ENCODE results near the gene RXRA.

Gene RXRA

GRCh38 chr9:134344068-134344799 lies 18.0 kb downstream of the RXRA start:
- peaks cover 0 to 1% of the 10 kb centered on the region in 2 donors for H3K36me3 ChIP-seq (ENCODE audit: control insufficient read depth in 1 of 2, insufficient read depth in 2 of 2, low read length in 2 of 2)
- H3K4me1 ChIP-seq (ENCODE audit: control insufficient read depth in 1 of 2, insufficient read depth in 2 of 2, low read length in 2 of 2), result peaks cover 73 to 81% of the 10 kb centered on the region in 2 donors
- H3K9ac ChIP-seq (ENCODE audit: low read depth in 1 of 2, low read length in 2 of 2), result no peak overlapping the region
- no peaks in the 10 kb centered on the region for H3K27me3 ChIP-seq (ENCODE audit: control insufficient read depth in 1 of 2, insufficient read depth in 2 of 2, low read length in 2 of 2)
- no peaks in the 10 kb centered on the region for H3K9me3 ChIP-seq (ENCODE audit: control insufficient read depth in 1 of 2, low read length in 2 of 2)
- no peak overlapping the region for H3K4me3 ChIP-seq (ENCODE audit: low read depth in 1 of 2, low read length in 2 of 2)
- H3K27ac ChIP-seq (ENCODE audit: low read depth, low read length), result no peak overlapping the region

GRCh38 chr9:134344800-134345310 lies 18.6 kb downstream of the RXRA start:
- H3K9ac ChIP-seq (ENCODE audit: low read depth in 1 of 2, low read length in 2 of 2), result no peak overlapping the region
- no peaks in the 10 kb centered on the region for H3K9me3 ChIP-seq (ENCODE audit: control insufficient read depth in 1 of 2, low read length in 2 of 2)
- H3K27me3 ChIP-seq (ENCODE audit: control insufficient read depth in 1 of 2, insufficient read depth in 2 of 2, low read length in 2 of 2), result no peaks in the 10 kb centered on the region
- H3K4me3 ChIP-seq (ENCODE audit: low read depth in 1 of 2, low read length in 2 of 2), result no peak overlapping the region
- no peaks in the 10 kb centered on the region for H3K36me3 ChIP-seq (ENCODE audit: control insufficient read depth in 1 of 2, insufficient read depth in 2 of 2, low read length in 2 of 2)
- H3K27ac ChIP-seq (ENCODE audit: low read depth, low read length), result no peak overlapping the region
- peaks cover 69 to 77% of the 10 kb centered on the region in 2 donors for H3K4me1 ChIP-seq (ENCODE audit: control insufficient read depth in 1 of 2, insufficient read depth in 2 of 2, low read length in 2 of 2)

- Histone ChIP-seq H3K27me3 (ENCODE audit: control insufficient read depth in 1 of 2, insufficient read depth in 2 of 2, low read length in 2 of 2) (no peaks in the 10 kb centered on the region), H3K4me3 (ENCODE audit: low read depth in 1 of 2, low read length in 2 of 2) (no peak overlapping the region), H3K36me3 (ENCODE audit: control insufficient read depth in 1 of 2, insufficient read depth in 2 of 2, low read length in 2 of 2) (no peaks in the 10 kb centered on the region)
Measured at GRCh38 chr9:134345737-134346136, 19.5 kb downstream of the RXRA start.

GRCh38 chr9:134346151-134346550 lies 19.9 kb downstream of the RXRA start:
- no peaks in the 10 kb centered on the region for H3K36me3 ChIP-seq (ENCODE audit: control insufficient read depth in 1 of 2, insufficient read depth in 2 of 2, low read length in 2 of 2)
- H3K27me3 ChIP-seq (ENCODE audit: control insufficient read depth in 1 of 2, insufficient read depth in 2 of 2, low read length in 2 of 2), result no peaks in the 10 kb centered on the region
- H3K9ac ChIP-seq (ENCODE audit: low read depth in 1 of 2, low read length in 2 of 2), result no peak overlapping the region
- H3K4me1 ChIP-seq (ENCODE audit: control insufficient read depth in 1 of 2, insufficient read depth in 2 of 2, low read length in 2 of 2), result peaks cover 60 to 75% of the 10 kb centered on the region in 2 donors
- H3K9me3 ChIP-seq (ENCODE audit: control insufficient read depth in 1 of 2, low read length in 2 of 2), result no peaks in the 10 kb centered on the region
- no peak overlapping the region for H3K4me3 ChIP-seq (ENCODE audit: low read depth in 1 of 2, low read length in 2 of 2)
- no peak overlapping the region for H3K27ac ChIP-seq (ENCODE audit: low read depth, low read length)

More at GRCh38 chr9:134345737-134346136, 19.5 kb downstream of the RXRA start:
- Histone ChIP-seq H3K4me1 (ENCODE audit: control insufficient read depth in 1 of 2, insufficient read depth in 2 of 2, low read length in 2 of 2) (peaks cover 63 to 75% of the 10 kb centered on the region in 2 donors), H3K9ac (ENCODE audit: low read depth in 1 of 2, low read length in 2 of 2) (no peak overlapping the region), H3K27ac (ENCODE audit: low read depth, low read length) (no peak overlapping the region), H3K9me3 (ENCODE audit: control insufficient read depth in 1 of 2, low read length in 2 of 2) (no peaks in the 10 kb centered on the region)

GRCh38 chr9:134346840-134347583 lies 20.8 kb downstream of the RXRA start:
- H3K9ac ChIP-seq (ENCODE audit: low read depth in 1 of 2, low read length in 2 of 2), result no peak overlapping the region
- H3K4me3 ChIP-seq (ENCODE audit: low read depth in 1 of 2, low read length in 2 of 2), result no peak overlapping the region
- H3K9me3 ChIP-seq (ENCODE audit: control insufficient read depth in 1 of 2, low read length in 2 of 2), result no peaks in the 10 kb centered on the region
- H3K27ac ChIP-seq (ENCODE audit: low read depth, low read length), result no peak overlapping the region
- no peaks in the 10 kb centered on the region for H3K27me3 ChIP-seq (ENCODE audit: control insufficient read depth in 1 of 2, insufficient read depth in 2 of 2, low read length in 2 of 2)
- no peaks in the 10 kb centered on the region for H3K36me3 ChIP-seq (ENCODE audit: control insufficient read depth in 1 of 2, insufficient read depth in 2 of 2, low read length in 2 of 2)
- H3K4me1 ChIP-seq (ENCODE audit: control insufficient read depth in 1 of 2, insufficient read depth in 2 of 2, low read length in 2 of 2), result peaks cover 52 to 70% of the 10 kb centered on the region in 2 donors

GRCh38 chr9:134347996-134348395 lies 21.7 kb downstream of the RXRA start:
- Histone ChIP-seq H3K27ac (ENCODE audit: low read depth, low read length) (no peak overlapping the region), H3K4me1 (ENCODE audit: control insufficient read depth in 1 of 2, insufficient read depth in 2 of 2, low read length in 2 of 2) (peaks cover 45 to 69% of the 10 kb centered on the region in 2 donors), H3K9ac (ENCODE audit: low read depth in 1 of 2, low read length in 2 of 2) (no peak overlapping the region), H3K36me3 (ENCODE audit: control insufficient read depth in 1 of 2, insufficient read depth in 2 of 2, low read length in 2 of 2) (no peaks in the 10 kb centered on the region), H3K9me3 (ENCODE audit: control insufficient read depth in 1 of 2, low read length in 2 of 2) (no peaks in the 10 kb centered on the region), H3K4me3 (ENCODE audit: low read depth in 1 of 2, low read length in 2 of 2) (no peak overlapping the region), H3K27me3 (ENCODE audit: control insufficient read depth in 1 of 2, insufficient read depth in 2 of 2, low read length in 2 of 2) (no peaks in the 10 kb centered on the region)

- Histone ChIP-seq H3K9ac (ENCODE audit: low read depth in 1 of 2, low read length in 2 of 2) (no peak overlapping the region), H3K4me1 (ENCODE audit: control insufficient read depth in 1 of 2, insufficient read depth in 2 of 2, low read length in 2 of 2) (peaks cover 44 to 69% of the 10 kb centered on the region in 2 donors), H3K27ac (ENCODE audit: low read depth, low read length) (no peak overlapping the region)
Measured at GRCh38 chr9:134348404-134349155, 22.3 kb downstream of the RXRA start.

GRCh38 chr9:134349936-134350335 lies 23.7 kb downstream of the RXRA start:
- peaks cover 45 to 69% of the 10 kb centered on the region in 2 donors for H3K4me1 ChIP-seq (ENCODE audit: control insufficient read depth in 1 of 2, insufficient read depth in 2 of 2, low read length in 2 of 2)
- H3K27me3 ChIP-seq (ENCODE audit: control insufficient read depth in 1 of 2, insufficient read depth in 2 of 2, low read length in 2 of 2), result no peaks in the 10 kb centered on the region
- no peak overlapping the region for H3K4me3 ChIP-seq (ENCODE audit: low read depth in 1 of 2, low read length in 2 of 2)
- H3K9ac ChIP-seq (ENCODE audit: low read depth in 1 of 2, low read length in 2 of 2), result no peak overlapping the region
- H3K27ac ChIP-seq (ENCODE audit: low read depth, low read length), result no peak overlapping the region
- H3K9me3 ChIP-seq (ENCODE audit: control insufficient read depth in 1 of 2, low read length in 2 of 2), result no peaks in the 10 kb centered on the region
- peaks cover 0 to 2% of the 10 kb centered on the region in 2 donors for H3K36me3 ChIP-seq (ENCODE audit: control insufficient read depth in 1 of 2, insufficient read depth in 2 of 2, low read length in 2 of 2)

More at GRCh38 chr9:134348404-134349155, 22.3 kb downstream of the RXRA start:
- no peaks in the 10 kb centered on the region for H3K36me3 ChIP-seq (ENCODE audit: control insufficient read depth in 1 of 2, insufficient read depth in 2 of 2, low read length in 2 of 2)
- no peaks in the 10 kb centered on the region for H3K9me3 ChIP-seq (ENCODE audit: control insufficient read depth in 1 of 2, low read length in 2 of 2)
- H3K4me3 ChIP-seq (ENCODE audit: low read depth in 1 of 2, low read length in 2 of 2), result no peak overlapping the region
- no peaks in the 10 kb centered on the region for H3K27me3 ChIP-seq (ENCODE audit: control insufficient read depth in 1 of 2, insufficient read depth in 2 of 2, low read length in 2 of 2)

GRCh38 chr9:134350416-134350994 lies 24.2 kb downstream of the RXRA start:
- H3K4me1 ChIP-seq (ENCODE audit: control insufficient read depth in 1 of 2, insufficient read depth in 2 of 2, low read length in 2 of 2), result peaks cover 45 to 69% of the 10 kb centered on the region in 2 donors
- H3K27ac ChIP-seq (ENCODE audit: low read depth, low read length), result no peak overlapping the region
- no peaks in the 10 kb centered on the region for H3K27me3 ChIP-seq (ENCODE audit: control insufficient read depth in 1 of 2, insufficient read depth in 2 of 2, low read length in 2 of 2)
- no peak overlapping the region for H3K9ac ChIP-seq (ENCODE audit: low read depth in 1 of 2, low read length in 2 of 2)
- peaks cover 0 to 2% of the 10 kb centered on the region in 2 donors for H3K36me3 ChIP-seq (ENCODE audit: control insufficient read depth in 1 of 2, insufficient read depth in 2 of 2, low read length in 2 of 2)
- no peak overlapping the region for H3K4me3 ChIP-seq (ENCODE audit: low read depth in 1 of 2, low read length in 2 of 2)
- H3K9me3 ChIP-seq (ENCODE audit: control insufficient read depth in 1 of 2, low read length in 2 of 2), result no peaks in the 10 kb centered on the region

All from duodenal mucosa (tissue), 2 donors.